Mesenchymal stem cell (in vitro differentiated cells and primary cell): ENCODE data around the gene DGCR8.

Experiments
- DNase-seq: peaks from one replicate; pipeline ENCODE4 v3.0.0-alpha.2; 2013
- H2AFZ ChIP-seq: one replicate; pipeline ENCODE4 v1.6.1; 2013; ENCODE audit warnings: low read depth, mild to moderate bottlenecking, control low read depth, inconsistent platforms, low read length, moderate library complexity
- H2AK5ac ChIP-seq: 2 replicates; pipeline ENCODE4 v1.6.1; 2013; ENCODE audit warnings: low read length, moderate library complexity, mild to moderate bottlenecking, inconsistent platforms; ENCODE audit not compliant: severe bottlenecking
- H2BK120ac ChIP-seq: one replicate; pipeline ENCODE4 v1.6.1; 2013; ENCODE audit warnings: low read depth, mild to moderate bottlenecking, inconsistent platforms, low read length, moderate library complexity
- H2BK12ac ChIP-seq, 2 experiments: one replicate each; pipeline ENCODE4 v1.6.1; 2013; ENCODE audit warnings: inconsistent platforms in 2 of 2, low read length in 2 of 2, mild to moderate bottlenecking in 2 of 2, moderate library complexity in 2 of 2, control low read depth in 1 of 2
- H2BK15ac ChIP-seq: one replicate; pipeline ENCODE4 v1.6.1; 2013; ENCODE audit warnings: mild to moderate bottlenecking, low read depth, inconsistent platforms; ENCODE audit not compliant: poor library complexity, severe bottlenecking
- H2BK5ac ChIP-seq: 2 replicates; pipeline ENCODE4 v1.6.1; 2013; ENCODE audit warnings: low read depth, mild to moderate bottlenecking, low read length, control low read depth, inconsistent platforms; ENCODE audit not compliant: poor library complexity, severe bottlenecking
- H3K14ac ChIP-seq, 2 experiments: one replicate each; pipeline ENCODE4 v1.6.1; 2013; ENCODE audit warnings: inconsistent platforms in 2 of 2, low read length in 2 of 2, control low read depth in 1 of 2, mild to moderate bottlenecking in 1 of 2, moderate library complexity in 1 of 2
- H3K18ac ChIP-seq, 2 experiments: one replicate each; pipeline ENCODE4 v1.6.1; 2013; ENCODE audit warnings: inconsistent platforms in 2 of 2, low read length in 2 of 2, control low read depth in 1 of 2, low read depth in 1 of 2, mild to moderate bottlenecking in 1 of 2
- H3K23ac ChIP-seq, 2 experiments: one replicate each; pipeline ENCODE4 v1.6.1; 2013; ENCODE audit warnings: inconsistent platforms in 2 of 2, low read length in 2 of 2, mild to moderate bottlenecking in 2 of 2, moderate library complexity in 2 of 2, control low read depth in 1 of 2
- H3K27ac ChIP-seq: 2 replicates; pipeline ENCODE4 v1.5.1; 2013; ENCODE audit warnings: mild to moderate bottlenecking, moderate library complexity, low read length, control low read depth, inconsistent platforms; ENCODE audit not compliant: poor library complexity, severe bottlenecking
- H3K27me3 ChIP-seq, 2 experiments: 2 replicates each; pipeline versions ENCODE4 v1.6.1 to v1.7.0; 2013; ENCODE audit warnings: low read length in 2 of 2, mild to moderate bottlenecking in 2 of 2, moderate library complexity in 2 of 2, control low read depth in 1 of 2, inconsistent platforms in 1 of 2; ENCODE audit not compliant: control insufficient read depth in 1 of 2, insufficient read depth in 1 of 2
- H3K36me3 ChIP-seq, 2 experiments: 2 replicates each; pipeline versions ENCODE4 v1.6.1 to v1.7.0; 2013; ENCODE audit warnings: low read length in 2 of 2, control low read depth in 1 of 2, inconsistent platforms in 1 of 2, low read depth in 1 of 2, mild to moderate bottlenecking in 1 of 2; ENCODE audit not compliant: insufficient read depth in 2 of 2, control insufficient read depth in 1 of 2
- H3K4ac ChIP-seq, 2 experiments: one replicate each; pipeline ENCODE4 v1.6.1; 2013; ENCODE audit warnings: inconsistent platforms in 2 of 2, low read length in 2 of 2, mild to moderate bottlenecking in 2 of 2, moderate library complexity in 2 of 2, control low read depth in 1 of 2, low read depth in 1 of 2
- H3K4me1 ChIP-seq: 2 replicates; pipeline ENCODE4 v1.6.1; 2013; ENCODE audit warnings: low read depth, low read length, control low read depth; ENCODE audit not compliant: control insufficient read depth, insufficient read depth
- H3K4me2 ChIP-seq: 2 replicates; pipeline ENCODE4 v1.6.1; 2013; ENCODE audit warnings: low read length, mild to moderate bottlenecking, inconsistent platforms; ENCODE audit not compliant: poor library complexity, severe bottlenecking
- H3K4me3 ChIP-seq, 2 experiments: 2 replicates each; pipeline versions ENCODE4 v1.5.1 to v1.7.0; 2013; ENCODE audit warnings: low read length in 2 of 2, mild to moderate bottlenecking in 2 of 2, control low read depth in 1 of 2, low read depth in 1 of 2; ENCODE audit not compliant: insufficient read depth in 1 of 2
- H3K79me1 ChIP-seq: replicated peaks from 2 replicates; pipeline ENCODE4 v1.6.1; 2013; ENCODE audit warnings: mild to moderate bottlenecking, control low read depth, low read length, inconsistent platforms; ENCODE audit not compliant: poor library complexity, severe bottlenecking
- H3K9ac ChIP-seq: 2 replicates; pipeline ENCODE4 v1.7.0; 2013; ENCODE audit warnings: mild to moderate bottlenecking, low read length, moderate library complexity
- H3K9me3 ChIP-seq: 2 replicates; pipeline ENCODE4 v1.7.0; 2013; ENCODE audit warnings: mild to moderate bottlenecking, low read length; ENCODE audit not compliant: control insufficient read depth
- H4K8ac ChIP-seq: one replicate; pipeline ENCODE4 v1.6.1; 2013; ENCODE audit warnings: inconsistent platforms, mild to moderate bottlenecking, low read length, moderate library complexity
- H4K91ac ChIP-seq: one replicate; pipeline ENCODE4 v1.6.1; 2013; ENCODE audit warnings: mild to moderate bottlenecking, low read length, inconsistent platforms
- WGBS: methylation state at CpG from one replicate; pipeline ENCODE4 v1.1.7; 2013; ENCODE audit warnings: mixed read lengths; 5-methylcytosine and 5-hydroxymethylcytosine counted together

Gene DGCR8

DNA sequence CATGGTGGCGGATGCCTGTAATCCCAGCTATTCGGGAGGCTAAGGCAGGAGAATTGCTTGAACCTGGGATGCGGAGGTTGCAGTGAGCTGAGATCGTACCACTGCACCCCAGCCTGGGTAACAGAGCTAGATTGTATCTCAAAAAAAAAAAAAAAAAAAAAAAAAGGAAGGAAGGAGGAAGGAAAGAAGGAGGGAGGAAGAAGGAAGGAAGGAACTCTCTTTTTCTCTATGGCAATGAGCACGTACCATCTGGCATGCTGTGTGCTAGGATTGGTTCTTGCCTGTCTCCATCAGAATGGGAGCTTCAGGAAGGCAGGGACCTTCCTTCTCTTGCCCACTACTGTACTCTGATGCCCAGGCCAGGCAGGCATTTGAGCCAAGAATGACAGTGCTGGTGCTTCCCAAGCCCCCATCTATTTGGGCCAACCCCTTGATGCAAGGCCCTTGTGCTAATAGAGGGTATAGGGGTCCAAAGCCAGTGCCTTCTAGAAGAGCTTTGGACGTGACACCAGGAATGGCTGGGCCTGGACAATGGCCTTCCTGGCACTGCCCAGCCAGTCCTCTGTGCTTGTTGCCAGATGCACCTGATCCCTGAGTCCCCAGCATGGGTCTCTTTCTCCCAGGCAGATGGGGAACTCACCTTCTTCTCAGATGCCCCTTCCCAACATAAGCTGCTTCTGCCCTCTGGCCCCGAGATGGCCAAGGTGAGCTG lies 10.6 kb upstream of the DGCR8 start:
- no peak overlapping the region for H3K9ac ChIP-seq
- H4K91ac ChIP-seq = no peak overlapping the region
- H2BK15ac ChIP-seq = no peak overlapping the region
- H3K4ac ChIP-seq = no peak overlapping the region
- no peak overlapping the region for H3K4me2 ChIP-seq
- no peak for DNase-seq
- no peak overlapping the region for H2BK120ac ChIP-seq
- H3K4me3 ChIP-seq = no peak overlapping the region
- H3K36me3 ChIP-seq = peaks cover 10 to 19% of the 10 kb centered on the region in 2 experiments
- no peak overlapping the region for H3K23ac ChIP-seq
- no peak overlapping the region for H3K27ac ChIP-seq
- no peak overlapping the region for H2AK5ac ChIP-seq
- H3K27me3 ChIP-seq = no peaks in the 10 kb centered on the region
- peaks cover 2% of the 10 kb centered on the region for H3K4me1 ChIP-seq
- no peak overlapping the region for H2BK12ac ChIP-seq
- H2AFZ ChIP-seq = no peak overlapping the region
- no peaks in the 10 kb centered on the region for H3K9me3 ChIP-seq
- no peak overlapping the region for H4K8ac ChIP-seq
- no peaks in the 10 kb centered on the region for H3K79me1 ChIP-seq
- WGBS = 92% methylated on average over 7 of the region's 7 CpGs
- no peak overlapping the region for H3K18ac ChIP-seq
- H3K14ac ChIP-seq = no peak overlapping the region
- no peak overlapping the region for H2BK5ac ChIP-seq

DNA sequence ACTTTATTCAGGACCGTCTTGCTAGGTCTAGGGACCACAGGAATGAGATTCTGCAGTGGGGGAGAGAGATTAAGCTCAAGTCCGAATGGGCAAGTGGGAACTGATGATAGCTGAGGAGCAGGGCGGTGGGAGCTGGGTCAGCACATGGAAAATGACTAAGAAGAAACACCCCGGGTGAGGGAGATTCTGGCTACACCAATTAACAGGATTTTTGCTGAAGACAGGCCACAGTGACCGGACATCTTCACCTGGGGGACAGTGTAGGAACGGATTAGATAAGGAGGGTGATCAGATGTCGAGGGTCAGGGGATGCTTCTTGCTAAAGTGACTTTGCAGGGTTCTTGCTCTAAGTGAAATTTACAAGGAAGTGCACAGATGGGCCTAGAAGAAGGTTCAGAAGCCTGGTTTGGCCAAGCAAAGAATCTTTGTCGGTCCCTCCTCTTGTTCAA lies 8.5 kb upstream of the DGCR8 start:
- 89% methylated on average over 8 of the region's 8 CpGs for WGBS
- H3K9ac ChIP-seq = no peak overlapping the region

DNA sequence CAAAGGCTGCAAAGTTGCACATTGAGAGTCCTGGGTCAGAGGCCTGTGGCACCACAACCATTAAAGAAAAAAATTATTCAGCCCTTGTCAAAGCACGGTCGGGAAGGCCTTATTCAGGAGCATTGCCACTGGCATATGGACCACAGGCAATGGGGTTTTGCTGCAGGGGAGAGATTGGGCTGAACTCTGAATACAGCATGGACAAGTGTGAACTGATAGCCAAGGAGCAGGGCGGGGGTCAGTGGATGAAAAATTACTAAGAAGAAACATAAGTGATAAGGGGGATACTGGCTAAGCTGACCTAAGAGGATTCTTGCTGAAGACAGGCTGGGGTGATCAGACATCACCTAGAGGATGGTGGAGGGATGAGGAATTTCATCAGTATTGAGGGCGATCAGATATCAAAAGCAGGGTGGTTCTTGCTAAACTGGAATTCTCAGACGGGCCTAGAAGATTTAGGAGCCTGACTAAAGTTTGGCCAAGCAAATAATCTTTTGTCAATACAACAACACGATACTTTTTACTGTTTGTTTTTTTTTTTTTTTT lies 3.3 kb upstream of the DGCR8 start:
- H2BK120ac ChIP-seq = no peak overlapping the region
- H3K9ac ChIP-seq = no peak overlapping the region
- H3K36me3 ChIP-seq = no peaks in the 10 kb centered on the region
- no peak overlapping the region for H3K18ac ChIP-seq
- H3K14ac ChIP-seq = no peak overlapping the region
- H2BK15ac ChIP-seq = no peak overlapping the region
- 89% methylated on average over 5 of the region's 6 CpGs for WGBS
- no peak overlapping the region for H4K8ac ChIP-seq
- no peak for DNase-seq
- H3K9me3 ChIP-seq = no peaks in the 10 kb centered on the region
- no peak overlapping the region for H2BK12ac ChIP-seq
- peaks cover 5% of the 10 kb centered on the region for H3K4me1 ChIP-seq
- H2AK5ac ChIP-seq = no peak overlapping the region
- H3K4me2 ChIP-seq = no peak overlapping the region
- no peak overlapping the region for H3K27ac ChIP-seq
- no peaks in the 10 kb centered on the region for H3K27me3 ChIP-seq
- H3K4me3 ChIP-seq = no peak overlapping the region
- H3K79me1 ChIP-seq = no peaks in the 10 kb centered on the region
- no peak overlapping the region for H3K23ac ChIP-seq
- H2BK5ac ChIP-seq = no peak overlapping the region
- no peak overlapping the region for H4K91ac ChIP-seq
- no peak overlapping the region for H3K4ac ChIP-seq
- H2AFZ ChIP-seq = no peak overlapping the region

More for the DNA sequence above, 8.5 kb upstream of the DGCR8 start:
- DNase-seq = no peak
- H4K8ac ChIP-seq = no peak overlapping the region
- no peak overlapping the region for H3K14ac ChIP-seq
- H4K91ac ChIP-seq = no peak overlapping the region
- no peak overlapping the region for H2BK12ac ChIP-seq
- H2AK5ac ChIP-seq = no peak overlapping the region
- H3K4me1 ChIP-seq = no peaks in the 10 kb centered on the region
- H3K36me3 ChIP-seq = peaks cover 0 to 2% of the 10 kb centered on the region in 2 experiments
- no peaks in the 10 kb centered on the region for H3K27me3 ChIP-seq
- no peak overlapping the region for H3K18ac ChIP-seq
- H3K4me2 ChIP-seq = no peak overlapping the region
- H3K23ac ChIP-seq = no peak overlapping the region
- no peak overlapping the region for H2BK120ac ChIP-seq
- no peak overlapping the region for H2BK5ac ChIP-seq
- no peaks in the 10 kb centered on the region for H3K79me1 ChIP-seq
- no peak overlapping the region for H2AFZ ChIP-seq
- no peaks in the 10 kb centered on the region for H3K9me3 ChIP-seq
- H3K4ac ChIP-seq = no peak overlapping the region
- no peak overlapping the region for H3K27ac ChIP-seq
- H3K4me3 ChIP-seq = no peak overlapping the region
- H2BK15ac ChIP-seq = no peak overlapping the region

DNA sequence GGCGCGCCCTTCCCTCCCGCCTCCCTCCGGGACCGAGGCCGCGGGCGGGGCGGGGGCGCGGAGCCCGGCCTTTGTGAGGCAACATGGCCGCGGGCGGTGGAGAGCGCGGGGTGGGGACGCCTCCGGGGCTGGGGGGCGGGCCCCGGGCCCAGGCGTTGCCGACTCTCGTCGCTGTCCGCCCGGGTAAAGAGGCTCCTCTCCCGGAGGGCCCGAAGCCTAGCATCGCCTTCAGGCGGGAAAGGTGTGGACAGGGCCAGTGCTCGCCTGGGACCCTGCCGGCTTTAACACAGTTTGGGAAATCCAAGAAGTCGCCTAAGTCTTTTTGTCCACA lies 369 bp downstream of the DGCR8 start:
- Histone ChIP-seq H3K36me3 (peaks cover 4 to 12% of the 10 kb centered on the region in 2 experiments), H2AFZ (no peak overlapping the region), H3K4me2 (peak overlapping the region; percentile 52), H2AK5ac (peak overlapping the region; percentile 72), H2BK12ac (no peak overlapping the region), H4K91ac (no peak overlapping the region), H2BK15ac (peak overlapping the region; percentile 88), H3K18ac (peak overlapping the region; percentile 16 to 78), H2BK120ac (peak overlapping the region; percentile 71), H3K27me3 (no peaks in the 10 kb centered on the region), H3K4me3 (peak overlapping the region; percentile 74 to 92), H3K4me1 (peaks cover 27% of the 10 kb centered on the region), H3K27ac (peak overlapping the region; percentile 88), H3K14ac (peak overlapping the region in 1 of 2 experiments; percentile 68), H3K79me1 (no peaks in the 10 kb centered on the region), H3K4ac (peak overlapping the region in 1 of 2 experiments; percentile 89), H3K9me3 (no peaks in the 10 kb centered on the region), H3K9ac (peak overlapping the region; percentile 95), H3K23ac (no peak overlapping the region), H2BK5ac (peak overlapping the region; percentile 9), H4K8ac (no peak overlapping the region)
- WGBS = 1% methylated on average over 31 of the region's 34 CpGs
- peak; percentile 77 for DNase-seq
